Measurements from ENCODE around the gene TRAIP. TPM values are rescaled to one million over a fixed set of nuclear protein-coding genes. Genes with fewer than 3 reads are reported as not detected.

TRAIP gene
- total and polyA plus RNA-seq, 2 donors (not counting 1 experiment from before 2014, with no cell fraction given), result 5.0 to 8.7 TPM

GRCh38 chr3:49873623-49874022 lies 17.3 kb upstream of the TRAIP start:
- no peak for ATAC-seq (ENCODE audit: low read depth)
- CTCF ChIA-PET, result no interaction called here
- whole genome bisulfite sequencing (ENCODE audit: insufficient coverage), result 91% methylated on average over 8 of the region's 8 CpGs

GRCh38 chr3:49872801-49873281 lies 16.5 kb upstream of the TRAIP start:
- no peak overlapping the region for H3K4me2 ChIP-seq (replicated peaks; ENCODE audit: low read depth, low read length, poor library complexity, severe bottlenecking)
- no peak overlapping the region for H3K27ac ChIP-seq (ENCODE audit: low read length in 2 of 2)
- Mint-ChIP-seq H3K27me3 (peaks cover 19% of the 10 kb centered on the region), H3K27ac (no peak overlapping the region), H3K9me3 (ENCODE audit: insufficient read depth) (no peaks in the 10 kb centered on the region), H3K4me3 (no peak overlapping the region), H3K4me1 (no peaks in the 10 kb centered on the region)
- H3K27me3 ChIP-seq (replicated peaks in 1 of 4; ENCODE audit: control extremely low read depth in 1 of 4, control insufficient read depth in 3 of 4, insufficient read depth in 4 of 4, low read length in 3 of 4), result peaks cover 0 to 30% (median 17%) of the 10 kb centered on the region in 4 experiments
- no peak overlapping the region for H2AFZ ChIP-seq (ENCODE audit: insufficient read depth, low read depth, low read length, poor library complexity, severe bottlenecking)
- ATAC-seq (ENCODE audit: low read depth) (peak; percentile 24), DNase-seq (peak; percentile 37)
- WGBS (ENCODE audit: insufficient coverage), result 81% methylated on average over 4 of the region's 4 CpGs
- ChIA-PET POLR2A (interaction anchor here (0.6 kb wide), 1 partner anchor 29 kb away, joined by 3 read pairs; no protein-coding TSS in a partner anchor), CTCF (interaction anchor here (0.6 kb wide), 1 partner anchor 121 kb away, joined by 3 read pairs; no protein-coding TSS in a partner anchor)
- no peak overlapping the region for H3K9ac ChIP-seq (ENCODE audit: low read length)
- TF ChIP-seq CTCF (IDR thresholded peaks at IDR 0.05) (no peak), EZH2 (IDR thresholded peaks at IDR 0.05; ENCODE audit: borderline replicate concordance, insufficient read depth, low read depth, low read length, poor library complexity, severe bottlenecking) (no peak)
- intact Hi-C loops (cut with micrococcal nuclease), result no loop called here
- no peak overlapping the region for H3K4me3 ChIP-seq (ENCODE audit: control extremely low read depth in 1 of 5, extremely low read depth in 1 of 5, insufficient read depth in 1 of 5, low read depth in 2 of 5, low read length in 4 of 5)
- H4K20me1 ChIP-seq (ENCODE audit: control insufficient read depth, insufficient read depth, low read length, poor library complexity, severe bottlenecking), result no peaks in the 10 kb centered on the region
- H3K79me2 ChIP-seq (ENCODE audit: control insufficient read depth, insufficient read depth, low read length), result no peaks in the 10 kb centered on the region
- H3K9me3 ChIP-seq (ENCODE audit: control extremely low read depth in 1 of 3, control insufficient read depth in 2 of 3, insufficient read depth in 1 of 3, low read length in 2 of 3), result peaks cover 0 to 11% (median 0%) of the 10 kb centered on the region in 3 donors
- H3K36me3 ChIP-seq (replicated peaks in 1 of 2; ENCODE audit: control extremely low read depth in 1 of 2, control insufficient read depth in 1 of 2, extremely low read depth in 1 of 2, insufficient read depth in 2 of 2, low read length in 1 of 2), result no peaks in the 10 kb centered on the region
- H3K4me1 ChIP-seq (ENCODE audit: control insufficient read depth in 2 of 2, insufficient read depth in 2 of 2, low read length in 2 of 2), result peaks cover 12 to 18% of the 10 kb centered on the region in 2 donors

More at GRCh38 chr3:49873623-49874022, 17.3 kb upstream of the TRAIP start:
- no peaks in the 10 kb centered on the region for H4K20me1 ChIP-seq (ENCODE audit: control insufficient read depth, insufficient read depth, low read length, poor library complexity, severe bottlenecking)
- POLR2A ChIA-PET, result no interaction called here
- intact Hi-C loops (cut with micrococcal nuclease), result no loop called here
- Mint-ChIP-seq H3K4me1 (no peaks in the 10 kb centered on the region), H3K4me3 (no peak overlapping the region), H3K9me3 (ENCODE audit: insufficient read depth) (no peaks in the 10 kb centered on the region), H3K27me3 (peaks cover 14% of the 10 kb centered on the region), H3K27ac (no peak overlapping the region)
- H2AFZ ChIP-seq (ENCODE audit: insufficient read depth, low read depth, low read length, poor library complexity, severe bottlenecking), result no peak overlapping the region
- no peaks in the 10 kb centered on the region for H3K36me3 ChIP-seq (replicated peaks in 1 of 2; ENCODE audit: control extremely low read depth in 1 of 2, control insufficient read depth in 1 of 2, extremely low read depth in 1 of 2, insufficient read depth in 2 of 2, low read length in 1 of 2)
- no peak for DNase-seq
- peaks cover 0 to 4% (median 0%) of the 10 kb centered on the region in 3 donors for H3K9me3 ChIP-seq (ENCODE audit: control extremely low read depth in 1 of 3, control insufficient read depth in 2 of 3, insufficient read depth in 1 of 3, low read length in 2 of 3)
- no peak overlapping the region for H3K4me2 ChIP-seq (replicated peaks; ENCODE audit: low read depth, low read length, poor library complexity, severe bottlenecking)
- no peak overlapping the region for H3K9ac ChIP-seq (ENCODE audit: low read length)
- no peak overlapping the region for H3K27ac ChIP-seq (ENCODE audit: low read length in 2 of 2)
- no peak for TF ChIP-seq CTCF (IDR thresholded peaks at IDR 0.05)
- H3K79me2 ChIP-seq (ENCODE audit: control insufficient read depth, insufficient read depth, low read length), result no peaks in the 10 kb centered on the region
- H3K4me1 ChIP-seq (ENCODE audit: control insufficient read depth in 2 of 2, insufficient read depth in 2 of 2, low read length in 2 of 2), result peaks cover 12 to 18% of the 10 kb centered on the region in 2 donors
- H3K27me3 ChIP-seq (replicated peaks in 1 of 4; ENCODE audit: control extremely low read depth in 1 of 4, control insufficient read depth in 3 of 4, insufficient read depth in 4 of 4, low read length in 3 of 4), result peaks cover 0 to 22% (median 12%) of the 10 kb centered on the region in 4 experiments
- no peak overlapping the region for H3K4me3 ChIP-seq (ENCODE audit: control extremely low read depth in 1 of 5, extremely low read depth in 1 of 5, insufficient read depth in 1 of 5, low read depth in 2 of 5, low read length in 4 of 5)
